HepG2 (cell line): ENCODE data around the gene MSX2. TPM values are rescaled to one million over a fixed set of nuclear protein-coding genes. Genes with fewer than 3 reads are reported as not detected.

ENCODE experiments used
- ATAC-seq: fragments of 200-7000 bp; cut with Tn5 transposase; 3 replicates; pipeline ENCODE4 v1.9.1; 2020; ENCODE audit warnings: mild to moderate bottlenecking, moderate library complexity
- BruUV-seq: library from RNA; stranded (reverse); fragments of 400-500 nt; replicated peaks from 2 replicates; lab custom pipeline; 2021; lab: Mats Ljungman, UMichigan
- CTCF ChIA-PET: fragments of 300-600 bp; formaldehyde crosslinking; extraction: SDS; loops from one replicate; lab custom pipeline; 2021; ENCODE audit warnings: low total read pairs, inconsistent platforms, low intra/inter-chr PET ratio; lab: Yijun Ruan, JAX
- POLR2A ChIA-PET: fragments of 350-600 bp; sonication (Branson Sonifier 250); formaldehyde crosslinking; loops from one replicate; lab custom pipeline; 2020; ENCODE audit warnings: antibody characterized with exemption, inconsistent platforms; lab: Yijun Ruan, JAX
- DNase-seq: peaks from one replicate; pipeline ENCODE4 v3.0.0-alpha.2; 2015; ENCODE audit warnings: low spot score
- FAIRE-seq: peaks from 3 replicates; lab custom pipeline; 2011; peaks lifted over from hg19 to GRCh38; lab: Jason Lieb, UNC
- H2AFZ ChIP-seq: one replicate; pipeline ENCODE4 v1.6.1; 2011; ENCODE audit warnings: low read length, inconsistent platforms
- H3K27ac ChIP-seq: fragments of 300-600 bp; 3 replicates; pipeline ENCODE4 v1.8.0; 2011; ENCODE audit warnings: mixed run types, mild to moderate bottlenecking, mixed read lengths, low read length, inconsistent platforms; ENCODE audit not compliant: insufficient read depth; ENCODE audit errors: extremely low read length
- H3K27me3 ChIP-seq, 2 experiments: fragments of 200-600 bp in 1 of 2; 2 replicates in 1 of 2; 3 replicates in 1 of 2; pipeline versions ENCODE4 v1.6.0 to v1.8.0; 2011; ENCODE audit warnings: low read length in 2 of 2, mild to moderate bottlenecking in 2 of 2, moderate library complexity in 2 of 2, inconsistent platforms in 1 of 2; ENCODE audit not compliant: insufficient read depth in 2 of 2, control insufficient read depth in 1 of 2
- H3K36me3 ChIP-seq, 2 experiments: fragments of 200-600 bp in 1 of 2; replicated peaks in 1 of 2; 2 replicates in 1 of 2; 3 replicates in 1 of 2; pipeline versions ENCODE4 v1.5.1 to v1.8.0; 2011; ENCODE audit warnings: low read length in 2 of 2, inconsistent platforms in 1 of 2; ENCODE audit not compliant: insufficient read depth in 2 of 2, control insufficient read depth in 1 of 2
- H3K4me1 ChIP-seq: 2 replicates; pipeline ENCODE4 v1.5.1; 2012; ENCODE audit warnings: low read length, inconsistent platforms; ENCODE audit not compliant: insufficient read depth
- H3K4me2 ChIP-seq: 2 replicates; pipeline ENCODE4 v1.6.0; 2011; ENCODE audit warnings: low read depth, low read length, inconsistent platforms
- H3K4me3 ChIP-seq, 3 experiments: fragments of 200-600 bp in 1 of 3; sonication (generic), shearing (Covaris generic) in 1 of 3; replicated peaks in 1 of 3; 2 replicates each; pipeline ENCODE4 v1.5.1; 2011 to 2016; ENCODE audit warnings: low read length in 3 of 3, inconsistent platforms in 2 of 3, low read depth in 2 of 3, mild to moderate bottlenecking in 2 of 3, control low read depth in 1 of 3, mixed read lengths in 1 of 3; ENCODE audit not compliant: insufficient read depth in 1 of 3
- H3K79me2 ChIP-seq: one replicate; pipeline ENCODE4 v1.6.1; 2011; ENCODE audit warnings: low read length, inconsistent platforms; ENCODE audit not compliant: insufficient read depth
- H3K9ac ChIP-seq: 2 replicates; pipeline ENCODE4 v1.6.0; 2011; ENCODE audit warnings: mild to moderate bottlenecking, low read depth, low read length, inconsistent platforms; ENCODE audit not compliant: insufficient read depth
- H3K9me3 ChIP-seq: 2 replicates; pipeline ENCODE4 v1.5.1; 2012; ENCODE audit warnings: mild to moderate bottlenecking, low read length
- H4K20me1 ChIP-seq: 2 replicates; pipeline ENCODE4 v1.6.0; 2011; ENCODE audit warnings: inconsistent platforms, mild to moderate bottlenecking, low read length, moderate library complexity; ENCODE audit not compliant: insufficient read depth
- ESRRA ChIP-seq: sonication (generic); formaldehyde crosslinking; IDR thresholded peaks from 2 replicates; pipeline ENCODE4 v1.5.1; 2020; ENCODE audit warnings: mild to moderate bottlenecking, low read depth, missing genetic modification reagents
- HES4 ChIP-seq: sonication (generic); formaldehyde crosslinking; IDR thresholded peaks from 2 replicates; pipeline ENCODE4 v1.9.0; 2021; ENCODE audit warnings: mild to moderate bottlenecking, missing genetic modification reagents, borderline replicate concordance
- IKZF5 ChIP-seq: IDR thresholded peaks from 2 replicates; pipeline ENCODE4 v1.6.1; 2018; ENCODE audit warnings: missing genetic modification reagents, mild to moderate bottlenecking, missing compliant biosample characterization
- MAZ ChIP-seq, 2 experiments: sonication (generic) in 1 of 2; formaldehyde crosslinking in 1 of 2; IDR thresholded peaks; 2 replicates each; pipeline versions ENCODE4 v1.5.0 to v1.6.1; 2012 to 2020; ENCODE audit warnings: low read depth in 2 of 2, mild to moderate bottlenecking in 2 of 2, borderline replicate concordance in 1 of 2, improper control_type of control experiment in 1 of 2, low read length in 1 of 2, missing genetic modification reagents in 1 of 2, moderate library complexity in 1 of 2
- MTA3 ChIP-seq: sonication (generic); formaldehyde crosslinking; IDR thresholded peaks from 2 replicates; pipeline ENCODE4 v1.4.0; 2020; ENCODE audit warnings: missing genetic modification reagents
- MXD3 ChIP-seq: IDR thresholded peaks from 2 replicates; pipeline ENCODE4 v1.6.1; 2016; ENCODE audit warnings: mild to moderate bottlenecking, missing biosample characterization, missing genetic modification reagents
- PAF1 ChIP-seq: IDR thresholded peaks from 2 replicates; pipeline ENCODE4 v1.6.1; 2016; ENCODE audit warnings: missing genetic modification reagents, missing compliant biosample characterization
- REPIN1 ChIP-seq: sonication (generic); formaldehyde crosslinking; IDR thresholded peaks from 2 replicates; pipeline ENCODE4 v1.8.0; 2022; ENCODE audit warnings: missing genetic modification reagents, low read depth, mild to moderate bottlenecking, borderline replicate concordance
- TRIM22 ChIP-seq: fragments of 450-650 bp; IDR thresholded peaks from 2 replicates; pipeline ENCODE4 v1.6.1; 2017
- TRIM24 ChIP-seq: sonication (generic); formaldehyde crosslinking; IDR thresholded peaks from 2 replicates; pipeline ENCODE4 v1.8.0; 2022; ENCODE audit warnings: mild to moderate bottlenecking, missing genetic modification reagents
- ZNF382 ChIP-seq: sonication (generic); formaldehyde crosslinking; IDR thresholded peaks from 2 replicates; pipeline ENCODE4 v1.5.0; 2020; ENCODE audit warnings: missing genetic modification reagents, mild to moderate bottlenecking, borderline replicate concordance
- ZNF605 ChIP-seq: sonication (generic); formaldehyde crosslinking; IDR thresholded peaks from 2 replicates; pipeline ENCODE4 v1.8.0; 2022; ENCODE audit warnings: mild to moderate bottlenecking, missing genetic modification reagents
- ZNF678 ChIP-seq: sonication (generic); formaldehyde crosslinking; IDR thresholded peaks from 2 replicates; pipeline ENCODE4 v1.4.0; 2020; ENCODE audit warnings: mild to moderate bottlenecking, missing genetic modification reagents
- WGBS: methylation state at CpG from one replicate; pipeline ENCODE4 v1.1.6; 2017; ENCODE audit warnings: low lambda C conversion rate; 5-methylcytosine and 5-hydroxymethylcytosine counted together
- in situ Hi-C: cut with HindIII; loops from 2 replicates; pipeline ENCODE4 v1.10.0; 2017; ENCODE audit warnings: low pct_unique_long_range_greater_than_20kb; ENCODE audit not compliant: extremely low pct_ligation_motif_present
- intact Hi-C: fragments of 100-400 bp; cut with micrococcal nuclease; formaldehyde crosslinking; loops from one replicate; pipeline ENCODE4 v1.10.0; 2022; ENCODE audit not compliant: unreplicated experiment
- polyA plus RNA-seq, 8 experiments: library from polyadenylated mRNA; depleted of rRNA in 3 of 8; stranded (reverse) in 7 of 8; unstranded in 1 of 8; fragments of >200 nt; fragmentation: Illumina TruSeq in 4 of 8; extraction: Trizol in 4 of 8; gene quantifications; 2 replicates each; pipeline versions ENCODE4 v1.2.1 to v1.2.3, GENCODE V29; 2011 to 2016; ENCODE audit warnings: low read depth in 4 of 8, missing spikeins in 1 of 8, mixed read lengths in 1 of 8; ENCODE audit not compliant: insufficient read depth in 1 of 8
- total RNA-seq, 5 experiments: library from RNA; depleted of rRNA; stranded (reverse); fragments of >200 nt; fragmentation: Illumina TruSeq; extraction: Trizol; gene quantifications; 2 replicates each; pipeline ENCODE4 v1.2.3, GENCODE V29; 2016; ENCODE audit warnings: low read depth in 1 of 5

Gene MSX2
- total and polyA plus RNA-seq, 2 of the 13 experiments (the other 11 are each of a cell fraction or from before 2014, with no cell fraction given): not detected

GRCh38 chr5:174715804-174716203, 8.6 kb upstream of the MSX2 start (continued):
- TF ChIP-seq ZNF605: no peak

- Histone ChIP-seq H4K20me1 (0 out of 2 replicates have a peak, but pooled peaks cover 5% of the 10 kb centered on the region), H3K4me1 (no peaks in the 10 kb centered on the region; the same call in 1 of the 2 replicates), H3K9me3 (no peaks in the 10 kb centered on the region), H3K27me3 (peaks cover 13 to 48% of the 10 kb centered on the region in 2 experiments), H3K79me2 (no peaks in the 10 kb centered on the region), H2AFZ (no peak overlapping the region), H3K4me2 (no peak overlapping the region), H3K36me3 (no peaks in the 10 kb centered on the region), H3K9ac (no peak overlapping the region), H3K27ac (no peak overlapping the region), H3K4me3 (no peak overlapping the region)
- TF ChIP-seq REPIN1 (no peak), PAF1 (no peak), MAZ (IDR thresholded peaks at IDR 0.05; ENCODE audit: borderline replicate concordance, low read depth, low read length) (no peak), MAZ (CRISPR knock-in tag; IDR thresholded peaks at IDR 0.05; ENCODE audit: low read depth) (no peak), MTA3 (CRISPR knock-in tag) (no peak), TRIM24 (CRISPR knock-in tag) (no peak), ZNF382 (CRISPR knock-in tag) (no peak), TRIM22 (no peak), MXD3 (CRISPR knock-in tag) (no peak), ZNF678 (CRISPR knock-in tag) (no peak), IKZF5 (CRISPR knock-in tag) (no peak), ESRRA (CRISPR knock-in tag) (no peak), HES4 (CRISPR knock-in tag) (no peak)
- DNase-seq (no peak), FAIRE-seq (no peak), ATAC-seq (no peak)
- BruUV-seq: no TSS peak
- 2% methylated on average over 4 of the region's 5 CpGs for WGBS
- in situ Hi-C loops (no loop called here), intact Hi-C loops (no loop called here)
- ChIA-PET CTCF (no interaction called here), POLR2A (no interaction called here)
Observed at GRCh38 chr5:174717826-174718455, 6.4 kb upstream of the MSX2 start.
